Stimulated activated memory B cell treated with anti-CD40 and anti-IgM and Interleukin-4, amounts not matched to agents 10 μg/mL and 1 μg/mL and 100 μg/mL, for 72 hours (primary cell): ENCODE results near the gene SYT2.
"Not testable (repeated sequence)": the region's sequence is repeated elsewhere in the genome, so short reads cannot be mapped to it uniquely, and the experiment has no call there.

Experiments used
- ATAC-seq: fragments of 150-1000 bp; cut with Tn5 transposase; 2 replicates; pipeline ENCODE4 v1.10.0; 2021
- H3K27ac Mint-ChIP-seq: one replicate; pipeline ENCODE4 v1.8.0; 2022; ENCODE audit warnings: mild to moderate bottlenecking, mixed read lengths
- H3K27me3 Mint-ChIP-seq: one replicate; pipeline ENCODE4 v1.8.0; 2022; ENCODE audit warnings: mixed read lengths
- H3K36me3 Mint-ChIP-seq: one replicate; pipeline ENCODE4 v1.8.0; 2022; ENCODE audit warnings: mixed read lengths
- H3K4me1 Mint-ChIP-seq: one replicate; pipeline ENCODE4 v1.8.0; 2022; ENCODE audit warnings: mixed read lengths
- H3K4me3 Mint-ChIP-seq: one replicate; pipeline ENCODE4 v1.8.0; 2022; ENCODE audit warnings: mild to moderate bottlenecking, moderate library complexity, mixed read lengths
- H3K9me3 Mint-ChIP-seq: one replicate; pipeline ENCODE4 v1.8.0; 2022; ENCODE audit warnings: mixed read lengths

SYT2 gene

GRCh38 chr1:202644219-202645096 is 65.8 kb downstream of the SYT2 start:
- ATAC-seq = no peak
- Mint-ChIP-seq H3K9me3 (no peaks in the 10 kb centered on the region), H3K27ac (no peak overlapping the region)

GRCh38 chr1:202643397-202644218 is 66.6 kb downstream of the SYT2 start:
- H3K36me3 Mint-ChIP-seq = no peaks in the 10 kb centered on the region
- no peaks in the 10 kb centered on the region for H3K9me3 Mint-ChIP-seq
- H3K4me1 Mint-ChIP-seq = peaks cover 30% of the 10 kb centered on the region
- H3K4me3 Mint-ChIP-seq = peak overlapping the region; percentile 65
- peaks cover 88% of the 10 kb centered on the region for H3K27me3 Mint-ChIP-seq
- ATAC-seq = peak; percentile 32
- no peak overlapping the region for H3K27ac Mint-ChIP-seq

More at GRCh38 chr1:202644219-202645096, 65.8 kb downstream of the SYT2 start:
- H3K4me1 Mint-ChIP-seq = peaks cover 30% of the 10 kb centered on the region
- H3K4me3 Mint-ChIP-seq = peak overlapping the region; percentile 28
- peaks cover 79% of the 10 kb centered on the region for H3K27me3 Mint-ChIP-seq
- no peaks in the 10 kb centered on the region for H3K36me3 Mint-ChIP-seq

DNA sequence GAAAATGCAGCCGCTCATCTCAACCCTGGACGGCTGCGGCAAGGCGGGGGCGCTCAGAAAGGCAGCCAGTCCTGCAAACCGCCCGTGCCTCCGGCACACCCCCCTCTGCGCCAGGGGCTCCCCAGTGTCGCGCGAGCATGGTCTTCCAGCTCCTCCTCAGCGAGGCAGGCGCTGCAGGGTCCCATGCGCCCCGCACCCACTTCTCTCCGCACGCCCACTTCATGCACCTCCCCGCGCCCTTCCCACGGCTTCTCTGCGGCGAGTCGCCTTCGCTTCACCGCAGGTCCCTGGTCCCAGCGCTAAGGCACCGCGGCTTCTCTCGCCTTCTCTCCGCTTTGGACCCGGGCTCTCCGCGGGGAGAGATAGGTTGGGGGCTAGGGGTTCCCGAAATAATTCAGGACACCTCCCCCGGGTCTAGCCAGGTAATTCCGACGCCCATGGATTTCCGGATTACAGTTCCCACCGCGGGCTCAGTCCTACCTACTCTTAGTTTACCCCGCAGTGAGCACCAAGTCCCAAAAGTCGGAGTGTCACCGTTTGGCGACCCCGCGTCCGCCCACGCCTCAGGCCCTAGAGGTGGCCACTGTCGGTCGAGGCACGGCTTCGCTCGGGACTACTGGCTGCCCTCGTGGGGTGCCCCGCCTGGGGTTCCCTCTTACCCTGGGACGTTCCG is 67.5 kb downstream of the SYT2 start:
- Mint-ChIP-seq H3K4me3 (peak overlapping the region; percentile 71), H3K27ac (no peak overlapping the region), H3K36me3 (no peaks in the 10 kb centered on the region), H3K9me3 (no peaks in the 10 kb centered on the region), H3K4me1 (peaks cover 30% of the 10 kb centered on the region), H3K27me3 (peaks cover 97% of the 10 kb centered on the region)
- peak; percentile 10 for ATAC-seq

DNA sequence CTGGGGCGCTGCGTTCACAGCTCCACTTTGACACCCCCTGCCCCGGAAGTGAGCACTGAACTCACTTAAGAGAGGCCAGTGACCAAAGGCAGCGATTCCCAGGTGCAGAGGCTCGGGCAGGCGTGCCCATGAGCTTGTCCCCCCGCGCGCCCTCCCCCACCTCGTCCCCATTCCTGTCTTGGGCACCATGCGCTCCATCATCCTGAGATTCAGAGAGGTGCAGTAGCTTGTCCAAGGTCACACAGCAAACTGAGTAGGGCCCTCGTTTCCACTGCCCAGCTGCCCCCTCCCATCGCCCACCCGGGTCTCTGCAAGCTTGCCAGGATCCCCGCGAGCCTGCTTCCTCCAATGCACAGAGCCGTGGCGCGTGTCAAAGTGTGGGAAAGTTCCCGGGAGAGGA is 68.0 kb downstream of the SYT2 start:
- Mint-ChIP-seq H3K4me3 (no peak overlapping the region), H3K9me3 (no peaks in the 10 kb centered on the region)

GRCh38 chr1:202639500-202639899 is 70.8 kb downstream of the SYT2 start:
- H3K4me1 Mint-ChIP-seq = peaks cover 26% of the 10 kb centered on the region
- no peaks in the 10 kb centered on the region for H3K9me3 Mint-ChIP-seq
- H3K27ac Mint-ChIP-seq = no peak overlapping the region
- H3K4me3 Mint-ChIP-seq = no peak overlapping the region
- H3K36me3 Mint-ChIP-seq = no peaks in the 10 kb centered on the region
- ATAC-seq = no peak
- peaks cover 98% of the 10 kb centered on the region for H3K27me3 Mint-ChIP-seq

More for the DNA sequence above, 68.0 kb downstream of the SYT2 start:
- ATAC-seq = no peak
- Mint-ChIP-seq H3K36me3 (no peaks in the 10 kb centered on the region), H3K27ac (no peak overlapping the region), H3K4me1 (peaks cover 30% of the 10 kb centered on the region), H3K27me3 (peaks cover 100% of the 10 kb centered on the region)

- H3K4me1 Mint-ChIP-seq = peaks cover 19% of the 10 kb centered on the region
- not testable (repeated sequence) for ATAC-seq, H3K4me3 Mint-ChIP-seq, H3K36me3 Mint-ChIP-seq, H3K27ac Mint-ChIP-seq, H3K9me3 Mint-ChIP-seq
- H3K27me3 Mint-ChIP-seq = peaks cover 94% of the 10 kb centered on the region
Observed at GRCh38 chr1:202638701-202639305, 71.5 kb downstream of the SYT2 start.

GRCh38 chr1:202638019-202638700 is 72.1 kb downstream of the SYT2 start:
- no peak overlapping the region for H3K27ac Mint-ChIP-seq
- H3K36me3 Mint-ChIP-seq = no peaks in the 10 kb centered on the region
- H3K4me3 Mint-ChIP-seq = no peak overlapping the region
- H3K4me1 Mint-ChIP-seq = peaks cover 13% of the 10 kb centered on the region
- H3K9me3 Mint-ChIP-seq = no peaks in the 10 kb centered on the region
- peaks cover 94% of the 10 kb centered on the region for H3K27me3 Mint-ChIP-seq
- ATAC-seq = no peak

DNA sequence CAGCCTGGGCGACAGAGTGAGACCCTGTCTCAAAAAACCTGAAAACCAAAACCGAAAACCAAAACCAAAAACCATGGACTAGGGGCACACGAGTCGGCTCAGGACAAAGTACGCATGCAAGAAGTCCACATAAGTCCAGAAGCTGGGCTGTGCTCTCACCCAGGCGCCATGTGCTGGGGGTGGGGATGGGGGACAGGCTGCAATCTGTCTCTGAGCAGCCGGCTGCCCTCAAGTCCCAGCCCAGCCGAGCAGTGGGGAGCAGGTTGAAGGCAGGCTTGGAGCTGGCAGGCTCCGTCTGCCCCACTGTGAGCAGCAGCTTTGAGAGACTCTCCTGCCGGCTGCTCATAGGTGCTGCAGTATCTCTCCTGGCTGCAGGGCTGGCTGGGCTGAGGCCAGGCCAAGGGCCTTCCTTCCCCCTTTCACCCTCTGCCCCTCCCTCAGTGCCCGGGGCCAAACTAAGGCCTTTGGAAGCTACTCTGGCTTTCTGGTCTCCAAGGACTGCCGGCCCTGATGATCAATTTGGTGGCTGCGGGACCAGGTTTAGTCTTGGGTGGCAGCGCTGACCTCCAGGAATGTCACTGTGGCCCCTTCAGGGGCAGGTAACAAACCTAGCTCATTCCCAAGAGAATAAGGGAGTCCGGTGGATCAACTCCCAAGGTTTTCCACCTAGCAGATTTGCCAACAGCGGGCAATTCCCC is 72.8 kb downstream of the SYT2 start:
- peaks cover 94% of the 10 kb centered on the region for H3K27me3 Mint-ChIP-seq

GRCh38 chr1:202636171-202636570 is 74.1 kb downstream of the SYT2 start:
- not testable (repeated sequence) for H3K36me3 Mint-ChIP-seq, H3K27ac Mint-ChIP-seq, H3K4me3 Mint-ChIP-seq, ATAC-seq, H3K9me3 Mint-ChIP-seq
- Mint-ChIP-seq H3K27me3 (peaks cover 93% of the 10 kb centered on the region), H3K4me1 (peaks cover 11% of the 10 kb centered on the region)

More for the DNA sequence above, 72.8 kb downstream of the SYT2 start:
- H3K4me1 Mint-ChIP-seq, H3K9me3 Mint-ChIP-seq, H3K27ac Mint-ChIP-seq, H3K4me3 Mint-ChIP-seq, H3K36me3 Mint-ChIP-seq: not testable (repeated sequence)
- ATAC-seq = peak; percentile 14

- no peak for ATAC-seq
- no peak overlapping the region for H3K4me3 Mint-ChIP-seq
- H3K27ac Mint-ChIP-seq = no peak overlapping the region
- no peaks in the 10 kb centered on the region for H3K36me3 Mint-ChIP-seq
- H3K9me3 Mint-ChIP-seq = no peaks in the 10 kb centered on the region
- H3K4me1 Mint-ChIP-seq = peaks cover 41% of the 10 kb centered on the region
- peaks cover 69% of the 10 kb centered on the region for H3K27me3 Mint-ChIP-seq
Observed at GRCh38 chr1:202632241-202632640, 78.0 kb downstream of the SYT2 start.

DNA sequence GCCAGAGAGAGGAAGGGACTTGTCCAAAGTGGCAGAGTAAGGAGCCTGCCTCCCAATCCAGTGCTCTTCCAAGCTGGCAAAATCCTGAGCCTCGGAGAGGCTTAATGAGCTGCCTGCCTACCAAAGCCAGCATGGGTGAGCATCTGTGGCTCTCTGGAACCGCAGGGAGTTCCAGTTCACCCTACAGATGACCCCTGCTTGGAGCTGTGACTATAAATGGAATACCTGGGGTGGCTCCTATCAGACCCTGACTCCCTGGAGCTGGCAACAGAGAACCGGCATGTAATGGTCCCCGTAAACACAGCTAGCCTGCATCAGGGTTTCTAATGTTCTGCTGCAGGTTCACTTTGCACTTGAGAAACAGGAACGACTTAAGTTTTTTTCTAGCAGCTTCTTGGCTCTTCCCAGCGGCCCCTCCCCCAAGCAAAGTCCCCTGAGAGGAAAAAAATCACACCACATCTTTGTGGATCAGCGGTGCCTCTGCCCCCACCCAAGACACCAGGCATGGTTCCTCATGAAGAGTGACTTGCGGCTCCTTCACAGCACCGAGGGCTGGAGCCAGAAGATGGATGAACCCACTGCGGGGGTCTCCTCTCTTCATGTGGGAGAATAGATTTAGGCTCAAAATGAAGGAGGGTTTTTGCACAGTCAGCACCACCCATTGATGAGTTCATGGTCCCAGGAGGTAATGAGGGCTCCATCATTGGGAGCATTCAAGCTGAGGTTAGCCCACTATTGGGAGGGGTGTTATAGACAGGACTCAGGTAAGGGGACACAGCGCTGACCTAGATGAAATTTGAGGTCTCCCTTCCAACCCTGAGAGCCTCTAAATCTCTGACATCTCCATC is 79.0 kb downstream of the SYT2 start:
- H3K9me3 Mint-ChIP-seq = no peaks in the 10 kb centered on the region
- no peak overlapping the region for H3K4me3 Mint-ChIP-seq
- no peak for ATAC-seq
- no peaks in the 10 kb centered on the region for H3K36me3 Mint-ChIP-seq
- H3K27ac Mint-ChIP-seq = no peak overlapping the region
- H3K4me1 Mint-ChIP-seq = peaks cover 48% of the 10 kb centered on the region
- H3K27me3 Mint-ChIP-seq = peaks cover 62% of the 10 kb centered on the region

DNA sequence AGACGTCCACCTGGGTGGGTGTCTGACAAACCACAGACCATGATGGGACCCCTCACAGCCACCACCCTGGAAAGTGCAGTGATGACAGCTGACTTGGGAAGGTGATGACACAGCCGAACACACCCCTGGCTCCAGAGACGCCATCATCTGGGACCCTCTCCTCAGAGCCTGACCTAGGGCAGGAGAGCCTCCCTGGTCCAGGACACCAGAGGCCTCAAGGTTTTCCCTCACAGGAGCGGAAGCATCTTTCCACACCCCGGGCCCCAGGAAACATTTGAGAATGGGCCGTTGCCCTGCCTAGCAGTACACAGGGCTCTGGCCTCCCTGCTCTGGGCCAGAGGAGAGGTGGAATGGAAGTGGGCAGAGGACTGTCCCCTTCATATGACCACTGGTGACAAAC is 79.7 kb downstream of the SYT2 start:
- Mint-ChIP-seq H3K4me3 (no peak overlapping the region), H3K4me1 (peaks cover 51% of the 10 kb centered on the region), H3K27ac (no peak overlapping the region), H3K9me3 (no peaks in the 10 kb centered on the region), H3K27me3 (peaks cover 54% of the 10 kb centered on the region), H3K36me3 (no peaks in the 10 kb centered on the region)
- no peak for ATAC-seq

GRCh38 chr1:202630096-202630495 is 80.2 kb downstream of the SYT2 start:
- Mint-ChIP-seq H3K27me3 (peaks cover 50% of the 10 kb centered on the region), H3K4me1 (peaks cover 53% of the 10 kb centered on the region)
- not testable (repeated sequence) for H3K4me3 Mint-ChIP-seq, ATAC-seq, H3K27ac Mint-ChIP-seq, H3K9me3 Mint-ChIP-seq, H3K36me3 Mint-ChIP-seq
